ENCODE measurements around the gene CELF5.
A peak's percentile ranks its signal among the peaks of the same experiment; 100 is the strongest.

CELF5 gene

GRCh38 chr19:3245050-3245449 is 20.6 kb downstream of the CELF5 start:
- DNase-seq: no peak

- no peak for DNase-seq
These were observed 24.4 kb downstream of the CELF5 start for GRCh38 chr19:3248728-3249326.

- no peak for DNase-seq
These were observed 24.9 kb downstream of the CELF5 start for GRCh38 chr19:3249408-3249807.

GRCh38 chr19:3250675-3251074 is 26.2 kb downstream of the CELF5 start:
- DNase-seq: no peak

- DNase-seq: no peak
These were observed 26.8 kb downstream of the CELF5 start for GRCh38 chr19:3251229-3251628.

- DNase-seq: no peak
These were observed 28.2 kb downstream of the CELF5 start for GRCh38 chr19:3252650-3253049.

- no peak for DNase-seq
These were observed 28.8 kb downstream of the CELF5 start for GRCh38 chr19:3253270-3253669.

- no peak for DNase-seq
These were observed 30.1 kb downstream of the CELF5 start for GRCh38 chr19:3254520-3254919.

- DNase-seq: no peak
These were observed 32.6 kb downstream of the CELF5 start for GRCh38 chr19:3257071-3257470.

- DNase-seq: no peak
These were observed 37.9 kb downstream of the CELF5 start for GRCh38 chr19:3262362-3262761.

GRCh38 chr19:3263866-3264265 is 39.4 kb downstream of the CELF5 start:
- no peak for DNase-seq

GRCh38 chr19:3265432-3265831 is 41.0 kb downstream of the CELF5 start:
- no peak for DNase-seq

- no peak for DNase-seq
These were observed 41.7 kb downstream of the CELF5 start for GRCh38 chr19:3266092-3266693.

- no peak for DNase-seq
These were observed 42.5 kb downstream of the CELF5 start for GRCh38 chr19:3266792-3267514.

- no peak for DNase-seq
These were observed 43.9 kb downstream of the CELF5 start for GRCh38 chr19:3268326-3268725.

GRCh38 chr19:3268763-3269162 is 44.3 kb downstream of the CELF5 start:
- DNase-seq: no peak

GRCh38 chr19:3269916-3270671 is 45.6 kb downstream of the CELF5 start:
- no peak for DNase-seq

- DNase-seq: peak; percentile 99
These were observed 46.4 kb downstream of the CELF5 start for GRCh38 chr19:3270902-3271301.

GRCh38 chr19:3272401-3272931 is 48.0 kb downstream of the CELF5 start:
- no peak for DNase-seq

GRCh38 chr19:3272952-3273351 is 48.5 kb downstream of the CELF5 start:
- no peak for DNase-seq

- DNase-seq: no peak
These were observed 49.9 kb downstream of the CELF5 start for GRCh38 chr19:3274245-3274941.

GRCh38 chr19:3274942-3275582 is 50.6 kb downstream of the CELF5 start:
- DNase-seq: peak; percentile 67
